AG10803 (cell line): Measurements from ENCODE around the gene SH3D19.
A peak's percentile ranks its signal among the peaks of the same experiment; 100 is the strongest.

Source experiments
- DNase-seq: peaks from one replicate; pipeline ENCODE4 v3.0.0; 2010; ENCODE audit warnings: low read depth
- H3K4me3 ChIP-seq: 2 replicates; pipeline ENCODE4 v1.5.1; 2011; ENCODE audit warnings: mild to moderate bottlenecking, low read length, control low read depth
- TF ChIP-seq, protein P1 (sequence below): conservative IDR thresholded peaks from 2 replicates; pipeline ENCODE4 v1.5.1; 2011; ENCODE audit warnings: mild to moderate bottlenecking, low read length, control low read depth, inconsistent platforms

SH3D19 gene

DNA sequence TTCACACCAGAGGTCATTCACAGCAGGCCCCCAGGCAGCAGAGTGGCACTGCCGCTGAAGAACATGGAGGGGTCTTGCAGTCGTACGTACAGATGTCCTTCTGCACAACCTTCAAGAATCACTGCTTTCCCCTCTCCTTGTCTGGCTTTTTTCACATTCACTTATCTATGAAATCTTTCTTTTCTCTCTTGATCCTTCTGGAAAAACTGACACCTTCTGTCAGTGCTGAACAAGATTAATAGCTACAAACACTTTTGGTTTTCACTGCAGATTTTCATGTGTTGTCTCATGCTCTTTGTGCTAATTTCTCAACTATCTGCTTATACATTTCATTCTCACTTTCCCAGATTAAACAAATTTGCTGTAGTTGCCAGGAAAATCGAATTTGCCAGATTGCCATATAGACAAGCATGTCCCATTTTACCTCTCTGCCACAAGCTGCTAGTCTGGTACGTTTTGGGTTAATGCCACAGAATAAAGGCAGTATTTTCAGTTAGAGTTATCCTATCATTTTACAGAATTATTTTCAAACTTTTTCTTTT, 142.9 kb downstream of the SH3D19 start:
- H3K4me3 ChIP-seq, result no peak overlapping the region
- TF ChIP-seq, protein P1, sequence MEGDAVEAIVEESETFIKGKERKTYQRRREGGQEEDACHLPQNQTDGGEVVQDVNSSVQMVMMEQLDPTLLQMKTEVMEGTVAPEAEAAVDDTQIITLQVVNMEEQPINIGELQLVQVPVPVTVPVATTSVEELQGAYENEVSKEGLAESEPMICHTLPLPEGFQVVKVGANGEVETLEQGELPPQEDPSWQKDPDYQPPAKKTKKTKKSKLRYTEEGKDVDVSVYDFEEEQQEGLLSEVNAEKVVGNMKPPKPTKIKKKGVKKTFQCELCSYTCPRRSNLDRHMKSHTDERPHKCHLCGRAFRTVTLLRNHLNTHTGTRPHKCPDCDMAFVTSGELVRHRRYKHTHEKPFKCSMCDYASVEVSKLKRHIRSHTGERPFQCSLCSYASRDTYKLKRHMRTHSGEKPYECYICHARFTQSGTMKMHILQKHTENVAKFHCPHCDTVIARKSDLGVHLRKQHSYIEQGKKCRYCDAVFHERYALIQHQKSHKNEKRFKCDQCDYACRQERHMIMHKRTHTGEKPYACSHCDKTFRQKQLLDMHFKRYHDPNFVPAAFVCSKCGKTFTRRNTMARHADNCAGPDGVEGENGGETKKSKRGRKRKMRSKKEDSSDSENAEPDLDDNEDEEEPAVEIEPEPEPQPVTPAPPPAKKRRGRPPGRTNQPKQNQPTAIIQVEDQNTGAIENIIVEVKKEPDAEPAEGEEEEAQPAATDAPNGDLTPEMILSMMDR, result no peak
- DNase-seq, result no peak

GRCh38 chr4:151176685-151177084, 148.7 kb downstream of the SH3D19 start:
- no peak for DNase-seq
- TF ChIP-seq, protein P1, result no peak
- H3K4me3 ChIP-seq, result no peak overlapping the region

GRCh38 chr4:151175754-151176631, 149.4 kb downstream of the SH3D19 start:
- TF ChIP-seq, protein P1, result no peak
- DNase-seq, result no peak
- H3K4me3 ChIP-seq, result no peak overlapping the region

GRCh38 chr4:151175233-151175632, 150.2 kb downstream of the SH3D19 start:
- TF ChIP-seq, protein P1, result no peak
- H3K4me3 ChIP-seq, result no peak overlapping the region
- no peak for DNase-seq

DNA sequence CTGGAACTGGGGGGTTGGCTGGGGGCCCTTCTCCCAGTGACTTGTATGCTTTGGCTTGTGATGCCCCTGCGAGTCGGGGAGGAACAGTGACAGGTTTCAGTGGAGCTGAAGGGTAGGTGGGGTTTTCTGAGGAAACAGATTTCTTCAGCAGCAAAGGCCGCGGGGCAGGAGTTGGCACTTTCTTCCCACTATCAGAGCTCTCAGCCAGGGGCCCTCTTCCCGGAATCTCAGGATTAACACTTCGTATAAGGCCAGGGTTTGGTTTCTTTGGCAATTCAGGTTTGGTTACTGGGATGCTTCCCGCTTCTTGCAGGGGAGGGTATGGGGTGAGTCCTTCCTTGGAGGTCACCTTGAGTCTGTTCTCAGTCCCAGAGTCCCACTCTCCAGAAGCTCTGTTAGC, 150.6 kb downstream of the SH3D19 start:
- TF ChIP-seq, protein P1, result no peak
- no peak for DNase-seq
- no peak overlapping the region for H3K4me3 ChIP-seq

DNA sequence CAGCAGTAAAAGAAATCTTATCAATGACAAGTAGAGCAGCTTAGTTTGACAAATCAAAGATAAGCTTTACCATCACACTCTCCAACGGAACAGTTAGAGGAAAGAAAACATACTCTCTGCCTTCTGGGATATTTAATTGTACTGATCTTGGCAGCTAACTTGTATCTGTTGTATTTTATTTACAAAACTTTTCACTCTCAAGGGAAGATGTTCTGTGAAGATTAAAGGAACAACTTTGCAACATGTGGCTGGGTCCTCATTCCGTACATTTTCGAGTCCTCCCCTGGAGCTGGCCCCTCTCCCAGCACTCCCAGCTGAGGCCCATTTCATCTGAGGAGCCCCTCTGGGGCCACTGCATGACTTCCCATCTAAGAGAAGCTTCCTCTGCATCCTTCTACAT, 151.5 kb downstream of the SH3D19 start:
- no peak overlapping the region for H3K4me3 ChIP-seq
- peak; percentile 78 for DNase-seq
- TF ChIP-seq, protein P1, result no peak

GRCh38 chr4:151169900-151170299, 155.5 kb downstream of the SH3D19 start:
- TF ChIP-seq, protein P1, result no peak

More at GRCh38 chr4:151169900-151170299, 155.5 kb downstream of the SH3D19 start:
- H3K4me3 ChIP-seq, result no peak overlapping the region
- DNase-seq, result peak; percentile 65
